Right ventricle myocardium superior (tissue), 1 donor: Measurements from ENCODE around the gene SPECC1L. TPM values are rescaled to one million over a fixed set of nuclear protein-coding genes. Genes with fewer than 3 reads are reported as not detected.

Experiments used
- ATAC-seq: fragments of 200-7000 bp; cut with Tn5 transposase; one replicate; pipeline ENCODE4 v1.9.1; 2020; ENCODE audit warnings: mild to moderate bottlenecking; ENCODE audit not compliant: poor library complexity
- DNase-seq: peaks from one replicate; pipeline ENCODE4 v3.0.0-alpha.2; 2020
- intact Hi-C: fragments of 100-400 bp; cut with DNase I; formaldehyde crosslinking; loops from one replicate; pipeline ENCODE4 v1.11.2; 2022
- total RNA-seq: library from RNA; stranded (reverse); fragmentation: NEBNext Ultra II Directional; extraction: Animal tissue kit (Norgen Biotek cat#: 25700); gene quantifications from one replicate; pipeline ENCODE4 v1.2.1, GENCODE V29; 2021
- donor health status: DM: no; HTN: yes; CAD: no; lungs with severe emphysema.

The SPECC1L gene
- total RNA-seq, 1 donor from 2014 or later = 41.1 TPM

DNA sequence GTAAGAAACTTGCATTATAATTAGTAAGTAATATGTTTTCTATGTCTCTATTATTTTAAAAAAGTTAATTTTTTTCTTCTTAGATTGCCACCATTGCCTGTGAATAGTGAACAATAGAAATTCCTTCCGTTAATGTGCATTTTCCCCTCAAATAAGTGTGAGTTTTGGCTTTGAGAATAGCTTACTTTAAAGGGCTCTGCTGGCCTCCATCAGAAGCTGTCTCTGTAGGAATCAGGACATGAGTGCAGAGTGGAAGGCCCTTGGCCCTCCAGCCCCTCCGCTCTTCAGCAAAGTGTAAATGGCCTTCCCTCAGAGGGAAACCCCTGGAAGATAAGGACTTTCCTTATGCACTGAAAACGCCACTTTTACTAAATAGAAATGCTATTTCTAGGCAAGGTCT is 132.7 kb downstream of the SPECC1L start:
- ATAC-seq (no peak), DNase-seq (no peak)
- intact Hi-C loops = no loop called here

DNA sequence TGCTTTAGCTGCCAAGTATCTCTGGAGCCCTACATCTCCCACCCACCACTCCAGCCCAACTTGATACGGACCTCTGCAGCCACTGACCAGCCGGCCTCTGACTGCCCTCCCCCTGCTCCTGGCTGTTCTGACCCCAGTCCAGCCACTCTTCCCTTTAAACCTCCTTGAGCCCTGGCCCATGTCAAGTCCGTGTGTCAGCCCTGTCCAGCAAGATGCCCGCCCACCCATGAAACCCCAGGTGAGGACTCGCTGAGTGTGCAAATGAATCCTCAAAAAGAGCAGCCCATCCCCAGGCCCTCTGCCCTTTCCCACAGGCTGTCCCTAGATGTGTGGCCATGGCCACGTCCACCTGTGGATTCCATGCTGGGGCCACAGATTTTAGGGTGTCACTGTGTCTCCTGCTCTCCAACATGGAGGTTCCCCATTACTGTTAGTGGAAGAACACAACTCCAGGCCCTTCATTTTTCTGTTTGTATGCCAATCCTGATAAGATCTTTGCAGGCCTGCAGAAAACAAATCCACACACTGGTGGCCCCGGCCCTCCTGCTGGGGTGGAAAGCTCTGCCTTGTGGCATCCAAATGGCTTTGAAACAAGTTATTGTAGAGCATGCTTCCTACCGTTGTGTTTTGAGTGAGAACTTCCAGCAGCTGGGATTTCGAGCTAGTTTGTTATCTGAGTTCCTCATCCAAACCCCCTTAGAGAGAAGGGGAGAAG is 134.1 kb downstream of the SPECC1L start:
- ATAC-seq (no peak), DNase-seq (no peak)
- intact Hi-C loops = no loop called here

DNA sequence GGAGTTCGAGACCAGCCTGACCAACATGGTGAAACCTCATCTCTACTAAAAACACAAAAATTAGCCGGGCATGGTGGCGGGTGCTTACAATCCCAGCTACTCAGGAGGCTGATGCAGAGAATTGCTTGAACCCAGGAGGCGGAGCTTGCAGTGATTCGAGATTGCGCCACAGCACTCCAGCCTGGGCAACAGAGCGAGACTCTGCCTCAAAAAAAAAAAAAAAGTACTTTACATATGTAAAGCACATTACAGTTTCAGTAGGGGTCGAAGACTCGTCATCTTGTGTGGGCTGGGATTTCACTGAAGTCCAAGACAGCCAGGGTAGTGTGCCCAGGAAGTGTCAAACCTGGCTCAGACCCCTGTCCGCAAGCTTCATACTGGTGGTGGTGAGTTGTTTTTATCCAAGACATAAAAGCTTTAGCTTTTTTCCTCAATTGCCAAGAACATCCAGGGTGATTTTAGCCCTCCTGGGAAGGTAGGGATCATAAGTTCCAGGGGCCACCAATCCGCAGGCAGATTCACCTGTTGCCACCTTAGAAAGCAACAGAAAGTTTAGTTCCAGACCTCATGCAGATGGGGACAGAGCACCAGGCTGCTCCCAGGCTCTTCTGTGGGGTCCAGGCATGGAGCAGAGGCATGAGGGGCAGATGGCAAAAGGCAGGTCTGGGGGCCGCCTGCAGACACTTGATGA is 135.1 kb downstream of the SPECC1L start:
- ATAC-seq = no peak
- intact Hi-C loops = no loop called here

DNA sequence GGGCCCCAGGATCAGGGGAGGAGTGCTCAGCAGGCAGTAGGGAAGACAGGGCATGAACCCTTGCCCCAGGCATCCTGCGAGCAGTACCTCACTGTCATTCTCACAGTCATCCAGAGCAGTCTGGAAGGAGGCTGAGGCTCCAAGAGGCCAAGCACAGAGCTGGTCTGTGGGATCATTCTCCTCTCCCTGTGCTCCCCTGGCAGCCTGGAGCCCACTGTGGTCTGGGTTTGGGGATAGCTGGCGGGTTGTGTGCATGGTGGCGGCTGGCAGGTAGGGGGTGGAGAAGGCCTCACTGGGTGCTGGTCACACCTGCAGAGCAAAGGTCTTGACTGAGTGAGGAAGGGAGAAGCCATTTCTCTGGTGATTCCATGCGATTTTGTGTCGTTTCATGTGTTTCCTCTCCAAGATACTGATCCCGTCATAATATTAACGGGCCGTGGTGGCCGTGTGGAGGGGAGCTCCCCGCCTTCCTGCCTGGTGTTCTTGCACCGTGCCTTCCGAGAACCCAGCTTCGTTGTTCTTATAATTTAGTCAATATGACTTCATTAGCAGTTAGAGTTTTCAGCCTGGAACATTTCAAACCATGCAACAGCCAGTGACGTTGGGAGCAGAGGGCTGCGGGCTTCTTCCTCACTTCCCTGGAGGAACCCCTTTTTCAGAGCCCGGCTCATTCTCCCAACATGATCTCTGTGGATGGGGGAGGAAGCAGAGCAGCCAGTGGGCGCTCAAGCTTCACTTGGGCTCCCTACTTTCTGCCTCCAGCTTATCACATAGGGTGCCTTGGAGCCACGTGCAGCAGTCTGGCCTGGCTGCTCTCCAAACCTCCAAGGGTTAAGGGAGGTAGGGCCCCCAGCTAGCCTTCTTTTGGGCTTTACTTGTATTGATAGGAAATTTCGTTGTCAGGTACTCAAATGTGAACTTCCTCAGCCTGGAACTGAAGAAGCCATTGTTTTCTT is 136.0 kb downstream of the SPECC1L start:
- DNase-seq (no peak), ATAC-seq (no peak)
- intact Hi-C loops = no loop called here

More for the DNA sequence above, 135.1 kb downstream of the SPECC1L start:
- DNase-seq = no peak

DNA sequence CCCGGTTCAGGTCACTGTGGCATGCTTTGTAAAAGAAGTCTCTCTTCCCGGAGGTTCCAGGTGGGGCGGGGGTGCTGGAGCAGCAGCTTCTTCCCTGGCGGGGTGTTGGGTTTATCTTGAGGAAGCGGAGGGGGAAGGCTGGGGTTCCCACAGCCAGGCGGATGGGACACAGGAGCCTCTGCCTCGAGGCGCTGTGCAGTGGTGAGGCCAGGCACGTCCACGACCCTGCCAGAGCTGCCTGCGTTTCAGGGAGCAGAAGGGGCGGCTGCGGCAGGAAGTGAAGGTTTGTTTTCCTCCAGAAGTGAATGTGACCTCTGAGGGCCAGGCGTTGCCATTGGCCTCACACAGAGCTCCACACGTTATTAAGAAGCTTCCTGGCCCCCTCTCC is 136.6 kb downstream of the SPECC1L start:
- ATAC-seq = no peak
- DNase-seq = peak; percentile 41
- intact Hi-C loops = no loop called here

DNA sequence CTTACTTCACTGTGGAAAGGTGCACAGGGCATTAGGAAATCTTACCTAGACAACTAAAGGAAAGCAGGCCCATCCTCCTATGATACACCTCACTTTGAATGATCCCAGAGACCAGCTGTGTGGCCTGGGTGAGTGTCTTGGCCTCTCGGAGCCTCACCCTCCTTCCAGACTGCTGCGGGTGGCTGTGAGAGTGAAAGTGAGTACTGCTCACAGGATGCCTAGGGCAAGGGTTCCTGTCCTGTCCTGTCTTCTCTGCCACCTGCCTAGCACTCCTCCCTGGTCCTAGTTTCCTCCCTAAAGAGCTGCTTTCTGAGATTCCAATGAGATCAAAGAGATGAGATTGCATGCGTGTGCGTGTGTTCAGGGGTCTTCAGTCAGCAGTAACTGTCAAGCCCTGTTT is 137.3 kb downstream of the SPECC1L start:
- ATAC-seq = no peak
- intact Hi-C loops = no loop called here
- no peak for DNase-seq

DNA sequence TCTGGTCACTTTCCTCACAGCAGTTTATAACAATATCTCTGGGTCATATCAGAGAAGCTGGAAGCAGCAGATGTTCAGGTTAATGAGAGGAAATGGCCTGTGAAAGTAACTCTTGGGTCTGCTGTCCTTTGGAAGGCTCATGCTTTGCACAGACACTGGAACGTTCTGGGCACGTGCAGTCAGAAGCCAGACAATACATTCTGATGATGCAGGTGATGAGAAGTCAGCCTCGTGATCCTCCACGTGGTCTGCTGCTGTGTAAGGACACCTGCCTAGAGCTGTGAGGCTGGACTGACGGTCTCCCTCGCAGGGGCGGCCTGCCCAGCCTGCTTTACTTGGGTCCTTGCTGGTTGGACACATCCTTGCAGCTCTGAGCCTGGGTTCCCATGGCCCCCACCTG is 138.0 kb downstream of the SPECC1L start:
- ATAC-seq = no peak
- intact Hi-C loops = no loop called here
- peak; percentile 43 for DNase-seq

DNA sequence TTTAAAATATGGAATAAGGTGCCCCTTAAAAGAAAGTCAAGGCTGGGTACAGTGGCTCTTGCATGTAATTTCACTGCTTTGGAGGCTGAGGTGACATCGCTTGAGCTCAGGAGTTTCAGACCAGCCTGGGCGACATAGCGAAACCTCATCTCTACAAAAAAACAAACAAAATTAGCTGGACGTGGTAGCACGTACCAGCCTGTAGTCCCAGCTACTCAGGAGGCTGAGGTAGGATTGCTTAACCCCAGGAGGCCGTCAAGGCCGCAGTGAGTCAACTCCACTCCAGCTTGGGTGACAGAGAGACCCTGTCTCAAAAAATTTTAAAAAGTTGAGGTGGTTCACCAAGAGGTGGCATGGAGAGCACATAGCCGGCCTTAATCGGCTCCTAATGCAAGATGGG is 139.1 kb downstream of the SPECC1L start:
- DNase-seq = no peak
- intact Hi-C loops = no loop called here
- ATAC-seq = no peak

DNA sequence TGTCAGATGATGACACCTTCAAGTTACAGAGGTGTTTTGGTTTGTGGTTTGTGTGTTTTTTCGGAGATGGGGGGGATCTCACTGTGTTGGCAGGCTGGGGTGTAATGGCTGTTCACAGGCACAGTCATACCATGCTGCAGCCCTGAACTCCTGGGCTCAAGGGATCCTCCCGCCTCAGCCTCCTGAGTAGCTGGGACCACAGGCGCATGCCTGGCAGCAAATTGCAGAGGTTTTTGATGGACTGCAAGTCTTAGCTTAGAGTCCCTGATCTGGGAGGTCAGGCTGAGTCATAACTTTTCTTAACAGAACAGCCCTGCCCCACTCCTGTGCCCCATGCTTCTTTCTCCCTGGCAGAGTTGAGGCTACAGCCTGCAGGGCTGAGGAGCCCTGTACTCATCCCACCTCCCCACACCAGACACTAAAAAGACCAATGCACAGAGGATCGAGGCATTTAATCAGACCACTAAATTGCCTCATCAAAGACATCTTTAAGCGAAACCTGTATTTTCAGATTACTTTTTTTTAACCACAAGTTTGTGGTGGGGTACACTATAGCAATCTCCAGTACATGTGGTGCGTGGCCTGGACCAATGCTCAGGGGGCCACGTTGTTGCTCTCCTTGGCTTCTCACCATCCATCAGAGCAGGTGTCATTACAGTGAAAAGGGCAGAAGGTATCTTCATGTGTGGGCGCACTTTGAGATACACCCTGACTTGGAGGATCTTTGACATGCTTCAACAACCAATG is 139.7 kb downstream of the SPECC1L start:
- ATAC-seq (no peak), DNase-seq (no peak)
- intact Hi-C loops = no loop called here

DNA sequence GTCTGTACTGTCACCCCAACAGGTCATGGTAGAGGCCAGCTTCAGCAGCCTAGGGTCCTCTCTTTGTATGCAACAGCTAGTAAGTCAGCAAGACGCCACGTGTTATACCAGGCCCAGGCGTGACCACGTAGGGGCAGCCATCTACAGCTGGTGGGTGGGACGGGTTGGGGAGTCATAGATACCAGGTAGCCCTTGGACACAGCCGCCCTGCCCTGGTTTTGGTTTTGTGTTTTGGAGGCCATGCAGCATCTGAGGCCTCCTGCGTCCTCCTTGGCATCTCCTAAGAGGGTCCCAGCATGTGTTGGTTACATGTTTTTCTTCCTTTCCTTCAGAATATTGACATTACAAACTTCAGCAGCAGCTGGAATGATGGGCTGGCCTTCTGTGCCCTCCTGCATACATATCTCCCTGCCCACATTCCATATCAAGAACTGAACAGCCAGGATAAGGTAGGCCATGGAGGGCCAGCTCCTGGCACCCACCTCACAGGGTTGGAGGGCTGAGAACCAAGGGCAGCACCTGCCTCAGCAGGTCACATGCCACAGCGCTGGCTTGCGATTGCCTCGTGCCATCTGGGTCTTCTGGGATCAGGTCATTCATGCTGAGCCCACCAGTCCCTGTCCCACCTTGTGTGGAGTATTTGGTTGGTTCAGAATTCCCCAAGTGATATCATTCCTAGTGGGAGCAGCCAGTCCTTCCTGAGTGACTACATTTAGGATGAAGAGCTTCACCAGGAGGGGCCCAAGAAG is 140.8 kb downstream of the SPECC1L start:
- intact Hi-C loops = no loop called here
- no peak for ATAC-seq
- peak; percentile 29 for DNase-seq

DNA sequence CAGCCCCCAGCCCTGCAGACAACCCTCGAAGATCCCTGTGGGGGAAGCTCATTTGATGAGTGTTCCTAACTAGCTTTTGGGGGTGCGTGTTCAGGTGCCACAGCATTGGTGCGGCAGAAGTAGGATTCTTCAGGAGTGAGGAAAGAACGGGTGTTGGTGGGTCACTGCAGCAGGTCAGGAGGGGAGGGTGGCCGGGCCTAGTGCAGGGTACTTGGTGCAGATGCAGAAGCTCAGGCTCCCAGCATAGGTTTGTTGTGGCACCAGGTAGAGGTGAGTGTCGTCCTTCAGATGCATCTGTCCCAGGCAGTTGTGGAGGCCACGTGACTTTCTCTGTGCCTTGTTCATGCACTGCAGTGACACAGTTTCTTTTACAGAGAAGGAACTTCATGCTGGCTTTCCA is 141.6 kb downstream of the SPECC1L start:
- DNase-seq = no peak
- no peak for ATAC-seq
- intact Hi-C loops = no loop called here

DNA sequence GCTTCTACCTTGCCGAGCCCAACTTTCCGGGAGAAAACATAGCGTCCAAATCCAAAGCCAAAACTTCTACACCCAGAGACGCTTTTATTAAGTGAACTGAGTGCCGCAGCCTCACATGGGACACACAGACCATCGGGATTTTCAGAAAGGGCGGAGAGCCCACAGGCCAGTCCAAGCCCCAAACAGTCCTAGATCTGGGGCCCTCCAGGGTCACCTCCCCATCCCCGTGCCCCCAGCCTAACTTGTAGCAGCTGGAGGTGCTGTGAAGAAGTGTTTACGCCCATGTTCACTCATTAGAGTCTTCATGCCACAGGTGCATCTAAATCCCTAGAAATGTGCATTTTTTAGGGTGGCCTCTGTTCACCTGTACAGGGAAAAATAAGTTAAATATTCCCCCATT is 142.6 kb downstream of the SPECC1L start:
- ATAC-seq = no peak
- intact Hi-C loops = no loop called here
- no peak for DNase-seq

DNA sequence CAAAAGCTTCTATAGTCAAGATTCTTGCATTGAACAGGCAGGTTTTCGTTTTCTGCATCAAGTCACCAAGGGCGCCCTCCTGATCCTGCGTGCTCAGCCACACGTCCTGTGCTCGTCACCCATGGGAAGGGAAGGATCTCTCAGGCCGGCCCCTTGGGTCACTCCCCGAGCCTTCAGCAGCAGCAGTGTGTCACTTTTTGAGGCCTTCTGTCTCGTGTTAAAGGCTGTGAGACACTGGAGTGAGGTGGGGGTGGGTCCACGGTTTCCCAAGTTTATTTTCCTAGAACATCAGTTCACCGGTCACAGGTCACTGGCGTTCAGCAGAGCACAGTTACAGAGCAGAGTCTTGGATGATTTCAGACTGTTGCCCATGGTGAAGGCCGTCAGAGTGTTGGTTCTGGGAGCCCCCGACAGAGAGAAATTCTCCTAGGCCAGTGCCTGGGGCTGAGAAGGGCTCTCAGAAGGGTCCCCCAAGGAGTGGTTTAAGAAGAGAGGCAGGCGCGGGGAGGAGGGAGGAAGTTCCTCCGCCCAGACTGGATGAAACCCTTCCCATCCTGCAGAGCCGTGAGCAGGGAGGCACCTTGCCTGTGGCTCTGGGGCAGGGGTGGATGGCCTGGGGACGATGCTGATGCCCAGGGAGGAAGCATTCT is 143.2 kb downstream of the SPECC1L start:
- intact Hi-C loops = no loop called here
- ATAC-seq (peak; percentile 19), DNase-seq (peak; percentile 39)

DNA sequence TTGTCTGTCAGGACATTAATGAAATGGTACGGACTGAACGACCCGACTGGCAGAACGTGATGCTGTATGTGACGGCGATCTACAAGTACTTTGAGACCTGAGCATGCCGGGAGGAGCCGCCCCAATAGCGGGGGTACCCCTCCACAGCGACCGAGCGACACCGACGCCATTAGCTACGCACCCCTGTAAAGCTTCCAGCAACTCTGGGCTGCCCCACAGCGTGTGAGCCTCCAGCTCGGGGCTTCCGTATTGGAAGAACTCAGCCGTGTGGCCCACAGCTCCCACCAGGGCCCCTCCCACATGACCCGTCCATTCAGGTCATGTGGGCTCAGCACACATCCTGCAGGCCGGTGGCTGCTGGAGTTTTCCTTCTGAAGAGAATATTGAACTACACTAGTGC is 143.9 kb downstream of the SPECC1L start:
- DNase-seq = no peak
- no peak for ATAC-seq
- intact Hi-C loops = no loop called here

DNA sequence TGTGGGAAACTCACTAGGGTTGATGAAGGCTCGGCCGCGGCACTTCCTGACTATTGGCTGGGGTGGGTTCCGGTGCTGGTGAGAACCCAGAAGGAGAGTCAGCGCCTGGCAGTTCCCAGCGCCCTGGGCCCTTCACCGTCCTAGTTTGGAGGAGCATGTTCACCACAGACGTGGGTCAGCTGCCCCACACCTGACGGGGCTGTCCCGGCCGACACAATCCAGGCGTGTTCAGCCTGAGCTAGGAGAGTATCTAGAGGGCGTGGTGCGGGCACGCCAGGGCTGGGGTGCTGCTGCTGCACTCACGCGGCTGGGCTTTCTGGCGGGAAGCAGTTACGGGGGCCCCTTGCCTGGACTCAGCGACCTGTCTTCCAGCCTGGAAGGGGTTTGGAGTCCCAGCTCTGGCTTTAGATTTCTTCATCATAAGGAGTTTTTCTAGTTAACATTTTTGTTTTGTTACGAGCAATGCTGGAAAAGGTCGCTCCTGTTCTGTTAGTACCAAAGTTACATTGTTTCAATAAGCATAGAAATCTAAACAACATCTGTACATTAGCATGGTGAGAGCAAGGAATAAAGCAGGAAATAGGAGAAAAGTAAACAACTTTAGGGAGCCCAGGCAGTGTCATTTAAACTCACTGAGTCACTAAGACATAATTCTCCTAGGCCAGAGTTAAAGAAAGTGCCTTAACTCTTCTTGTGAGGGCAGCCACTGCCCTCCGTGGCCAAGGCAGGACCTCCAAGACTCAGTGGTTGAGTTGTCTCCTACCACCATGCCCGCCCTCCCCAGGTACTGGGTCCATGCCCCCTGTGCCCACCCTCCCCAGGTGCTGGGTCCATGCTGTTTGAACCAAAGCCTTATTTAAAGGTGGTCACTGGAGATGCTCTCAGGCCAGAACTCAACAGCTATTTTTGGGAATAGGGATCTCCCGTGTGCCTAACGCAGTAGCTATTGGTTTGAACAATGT is 144.6 kb downstream of the SPECC1L start:
- no peak for DNase-seq
- intact Hi-C loops = no loop called here
- no peak for ATAC-seq

DNA sequence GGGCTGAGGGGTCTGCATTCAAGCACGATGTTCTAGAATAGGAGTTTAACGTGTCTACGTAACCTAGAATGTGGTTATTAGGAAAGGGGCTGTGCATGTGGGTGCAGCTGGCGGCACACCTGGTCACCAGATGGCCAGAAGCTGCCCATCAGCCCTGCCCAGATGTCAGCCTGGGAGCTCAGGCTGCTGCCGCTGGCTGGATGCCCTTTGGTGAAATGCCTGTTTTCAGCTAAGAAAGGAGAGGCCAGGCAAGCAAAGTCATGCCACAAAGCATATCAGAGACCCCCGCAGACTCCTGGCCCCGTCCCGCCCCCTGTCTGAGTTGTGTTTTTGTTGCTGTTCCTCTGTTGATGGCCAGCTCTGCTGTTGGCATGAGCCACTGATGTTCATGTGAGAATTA is 145.5 kb downstream of the SPECC1L start:
- ATAC-seq (no peak), DNase-seq (no peak)
- intact Hi-C loops = no loop called here

DNA sequence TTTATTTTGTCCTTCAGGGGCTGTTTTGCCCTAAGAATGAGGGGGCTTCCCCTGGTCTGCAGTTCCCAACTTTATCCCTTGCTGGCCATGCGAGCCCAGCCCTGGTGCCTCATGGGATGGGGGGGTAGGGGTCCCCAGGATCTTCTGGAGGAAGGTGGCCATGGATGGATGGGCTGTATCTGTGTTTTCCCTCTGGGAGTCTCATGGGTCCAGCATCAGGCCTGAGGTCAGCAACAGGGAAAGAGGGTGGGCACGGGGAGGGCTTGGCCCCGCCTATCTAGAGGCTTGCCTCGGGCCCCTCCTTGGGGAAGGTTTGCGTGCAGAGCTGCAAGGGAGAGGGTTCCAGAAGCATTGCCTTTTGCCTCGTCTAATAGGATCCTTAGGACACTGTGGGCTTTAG is 146.0 kb downstream of the SPECC1L start:
- DNase-seq (no peak), ATAC-seq (no peak)
- intact Hi-C loops = no loop called here
